ENCODE results near the gene MPND. TPM values are rescaled to one million over a fixed set of nuclear protein-coding genes. Genes with fewer than 3 reads are reported as not detected.
"Not testable (repeated sequence)": the region's sequence is repeated elsewhere in the genome, so short reads cannot be mapped to it uniquely, and the experiment has no call there.

The MPND gene
- total RNA-seq, 1 experiment from 2014 or later, result 36.5 TPM

DNA sequence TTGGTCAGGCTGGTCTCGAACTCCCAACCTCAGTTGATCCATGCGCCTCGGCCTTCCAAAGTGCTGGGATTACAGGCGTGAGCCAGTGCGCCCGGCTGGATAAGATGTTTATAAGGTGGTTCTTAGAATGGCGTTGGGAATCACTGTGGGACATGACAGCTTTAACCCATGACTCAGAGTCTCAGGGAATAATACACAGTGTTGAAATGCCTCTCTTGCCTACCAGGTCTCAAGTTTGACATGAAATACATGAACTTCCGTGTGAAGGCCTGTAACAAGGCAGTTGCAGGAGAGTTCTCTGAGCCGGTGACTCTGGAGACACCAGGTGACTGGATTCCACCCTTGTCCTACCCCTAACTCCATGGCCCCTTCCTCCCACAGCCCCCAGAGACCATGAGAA lies 26.4 kb upstream of the MPND start:
- DNase-seq (ENCODE audit: low read depth), result no peak
- in situ Hi-C loops (cut with HindIII; ENCODE audit: low pct_unique_long_range_greater_than_20kb, low sequenced_read_pairs), result no loop called here

- in situ Hi-C loops (cut with HindIII; ENCODE audit: low pct_unique_long_range_greater_than_20kb, low sequenced_read_pairs), result no loop called here
- no peak for DNase-seq (ENCODE audit: low read depth)
Observed at GRCh38 chr19:4318460-4318859, 24.9 kb upstream of the MPND start.

DNA sequence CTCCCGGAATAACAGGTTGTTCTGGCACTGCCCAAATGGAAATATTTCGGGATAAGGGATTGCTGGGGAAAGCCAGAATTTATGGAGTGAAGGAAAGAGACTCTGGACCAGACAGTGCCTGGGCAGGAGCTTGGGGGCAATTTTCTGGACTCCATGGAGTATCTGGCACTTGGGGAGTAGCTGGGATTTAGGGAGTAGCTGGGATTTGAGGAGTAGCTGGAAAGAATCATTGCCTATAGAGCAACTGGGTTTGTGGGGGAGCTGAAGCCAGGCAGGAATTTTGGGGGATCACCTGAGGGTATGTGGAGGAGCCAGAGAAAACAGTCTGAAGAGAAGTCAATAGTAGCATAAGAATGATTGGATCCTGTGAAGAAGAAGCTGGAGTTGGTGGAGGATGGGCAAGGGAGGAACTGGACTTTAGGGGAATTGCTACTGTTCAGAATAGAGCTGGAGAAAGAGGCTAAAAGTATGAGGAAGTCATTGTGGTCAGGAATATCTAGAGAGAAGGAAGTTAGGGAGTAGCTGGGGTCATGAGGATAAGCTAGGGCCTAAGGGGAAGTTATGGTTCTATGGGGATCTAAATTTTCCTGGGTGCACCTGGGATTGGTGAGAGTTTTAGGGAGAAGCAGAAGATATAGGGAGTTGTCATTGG lies 24.2 kb upstream of the MPND start:
- no peak for DNase-seq (ENCODE audit: low read depth)
- in situ Hi-C loops (cut with HindIII; ENCODE audit: low pct_unique_long_range_greater_than_20kb, low sequenced_read_pairs), result no loop called here

DNA sequence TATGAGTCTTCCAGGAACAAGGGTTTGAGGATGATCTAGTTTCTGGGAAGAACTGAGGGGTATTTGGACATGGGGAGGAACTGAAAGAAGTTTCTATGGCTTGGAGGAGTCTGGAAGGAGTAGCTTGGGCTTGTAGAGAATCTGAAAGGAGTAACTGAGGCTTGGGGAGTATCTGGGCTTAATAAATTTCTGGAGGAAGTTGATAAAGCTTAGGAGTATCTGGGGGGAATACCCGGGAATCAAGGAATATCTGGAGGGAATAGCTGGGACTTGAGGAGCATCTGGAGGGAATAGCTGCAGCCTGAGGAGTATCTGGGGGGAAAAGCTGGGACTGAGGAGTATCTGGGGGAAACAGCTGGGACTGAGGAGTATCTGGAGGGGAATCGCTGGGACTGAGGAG lies 22.9 kb upstream of the MPND start:
- in situ Hi-C loops (cut with HindIII; ENCODE audit: low pct_unique_long_range_greater_than_20kb, low sequenced_read_pairs), result no loop called here
- no peak for DNase-seq (ENCODE audit: low read depth)

DNA sequence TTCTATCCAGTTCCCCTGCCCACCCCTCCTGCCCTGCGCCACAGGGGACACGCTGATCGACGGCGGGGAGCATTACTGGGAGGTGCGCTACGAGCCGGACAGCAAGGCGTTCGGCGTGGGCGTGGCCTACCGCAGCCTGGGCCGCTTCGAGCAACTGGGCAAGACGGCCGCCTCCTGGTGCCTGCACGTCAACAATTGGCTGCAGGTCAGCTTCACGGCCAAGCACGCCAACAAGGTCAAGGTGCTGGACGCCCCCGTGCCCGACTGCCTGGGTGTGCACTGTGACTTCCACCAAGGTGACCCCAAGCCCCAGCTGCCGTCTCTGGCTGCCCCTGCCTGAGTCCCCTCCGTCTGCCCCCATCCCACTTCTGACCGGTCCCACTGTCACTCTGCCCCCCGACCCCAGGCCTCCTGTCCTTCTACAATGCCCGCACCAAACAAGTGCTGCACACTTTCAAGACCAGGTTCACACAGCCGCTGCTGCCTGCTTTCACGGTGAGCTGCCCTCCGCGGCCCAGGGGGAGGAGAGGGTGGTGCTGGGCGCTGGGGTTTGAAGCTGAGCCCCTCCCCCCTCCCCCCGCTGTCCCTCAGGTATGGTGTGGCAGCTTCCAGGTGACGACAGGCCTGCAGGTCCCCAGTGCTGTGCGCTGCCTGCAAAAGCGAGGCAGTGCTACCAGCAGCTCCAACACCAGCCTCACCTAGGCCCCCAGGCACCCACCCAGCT lies 20.3 kb upstream of the MPND start:
- no peak for DNase-seq (ENCODE audit: low read depth)
- in situ Hi-C loops (cut with HindIII; ENCODE audit: low pct_unique_long_range_greater_than_20kb, low sequenced_read_pairs), result no loop called here

GRCh38 chr19:4323692-4324091 lies 19.7 kb upstream of the MPND start:
- no peak for DNase-seq (ENCODE audit: low read depth)
- in situ Hi-C loops (cut with HindIII; ENCODE audit: low pct_unique_long_range_greater_than_20kb, low sequenced_read_pairs), result no loop called here

DNA sequence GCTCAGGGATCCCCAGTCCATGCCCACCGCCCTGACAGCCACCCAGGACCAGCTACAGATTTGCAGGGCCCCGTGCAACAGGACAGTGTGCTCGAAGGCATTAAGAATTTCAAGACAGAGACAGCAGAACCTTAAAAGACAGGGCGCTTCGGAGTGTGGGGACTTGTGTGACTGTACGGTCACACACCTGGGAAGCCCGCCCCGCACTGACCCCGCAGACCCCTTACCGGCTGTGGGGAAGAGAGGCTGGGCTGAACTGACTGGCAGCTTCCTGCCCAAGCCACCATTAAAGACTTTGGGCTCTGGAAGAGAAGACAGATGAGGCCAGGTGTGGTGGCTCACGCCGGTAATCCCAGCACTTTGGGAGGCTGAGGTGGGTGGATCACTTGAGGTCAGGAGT lies 19.1 kb upstream of the MPND start:
- in situ Hi-C loops (cut with HindIII; ENCODE audit: low pct_unique_long_range_greater_than_20kb, low sequenced_read_pairs), result no loop called here
- no peak for DNase-seq (ENCODE audit: low read depth)

DNA sequence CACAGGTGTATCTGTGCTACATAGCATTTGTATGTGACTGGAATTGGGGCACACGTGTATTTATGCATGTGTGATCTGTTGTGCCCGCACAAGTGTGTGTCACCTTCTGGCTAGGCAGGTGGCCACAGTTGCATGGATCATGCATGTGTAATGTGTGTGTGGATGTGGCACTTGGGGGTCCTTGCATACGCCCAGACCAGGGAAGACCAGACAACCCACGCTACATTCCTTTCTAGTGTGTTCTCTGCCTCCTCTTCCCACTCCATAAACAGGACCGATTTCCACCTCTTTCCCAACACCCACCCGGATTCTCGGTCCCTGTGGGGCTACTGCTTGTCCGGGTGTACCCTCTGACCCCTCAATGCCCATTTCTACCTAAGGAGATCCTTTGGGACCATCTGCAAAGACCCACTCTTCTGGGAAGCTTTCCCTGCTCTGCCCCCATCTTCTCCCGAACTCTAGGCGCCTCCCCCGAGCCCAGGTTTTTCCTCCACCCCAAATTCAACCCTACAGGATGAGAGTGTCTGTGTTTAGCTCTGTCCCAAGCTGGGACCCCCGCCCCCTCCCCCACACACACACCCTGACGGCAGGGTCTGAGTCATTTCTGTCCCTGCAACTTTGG lies 17.0 kb upstream of the MPND start:
- DNase-seq (ENCODE audit: low read depth), result no peak
- in situ Hi-C loops (cut with HindIII; ENCODE audit: low pct_unique_long_range_greater_than_20kb, low sequenced_read_pairs), result no loop called here

DNA sequence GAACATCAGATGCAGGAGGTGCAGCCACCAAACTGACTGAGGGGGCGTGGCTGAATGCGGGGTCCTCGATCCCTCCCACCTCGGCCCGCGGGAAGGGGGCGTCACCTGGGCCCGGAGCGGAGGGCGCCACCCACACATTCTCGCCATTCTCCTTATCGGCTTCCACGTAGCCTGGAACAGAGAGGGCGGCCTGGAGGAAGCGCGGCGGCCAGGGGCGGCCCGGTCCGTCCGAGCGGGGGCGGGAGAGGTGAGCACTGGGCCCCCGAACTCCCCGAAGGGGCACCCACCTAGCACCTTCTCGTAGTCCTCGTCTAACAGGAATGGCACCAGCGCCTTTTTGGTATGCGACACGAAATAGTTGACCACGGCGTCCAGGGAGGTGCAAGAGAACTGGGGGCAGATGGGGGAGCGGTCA lies 16.5 kb upstream of the MPND start:
- no peak for DNase-seq (ENCODE audit: low read depth)
- in situ Hi-C loops (cut with HindIII; ENCODE audit: low pct_unique_long_range_greater_than_20kb, low sequenced_read_pairs), result no loop called here

DNA sequence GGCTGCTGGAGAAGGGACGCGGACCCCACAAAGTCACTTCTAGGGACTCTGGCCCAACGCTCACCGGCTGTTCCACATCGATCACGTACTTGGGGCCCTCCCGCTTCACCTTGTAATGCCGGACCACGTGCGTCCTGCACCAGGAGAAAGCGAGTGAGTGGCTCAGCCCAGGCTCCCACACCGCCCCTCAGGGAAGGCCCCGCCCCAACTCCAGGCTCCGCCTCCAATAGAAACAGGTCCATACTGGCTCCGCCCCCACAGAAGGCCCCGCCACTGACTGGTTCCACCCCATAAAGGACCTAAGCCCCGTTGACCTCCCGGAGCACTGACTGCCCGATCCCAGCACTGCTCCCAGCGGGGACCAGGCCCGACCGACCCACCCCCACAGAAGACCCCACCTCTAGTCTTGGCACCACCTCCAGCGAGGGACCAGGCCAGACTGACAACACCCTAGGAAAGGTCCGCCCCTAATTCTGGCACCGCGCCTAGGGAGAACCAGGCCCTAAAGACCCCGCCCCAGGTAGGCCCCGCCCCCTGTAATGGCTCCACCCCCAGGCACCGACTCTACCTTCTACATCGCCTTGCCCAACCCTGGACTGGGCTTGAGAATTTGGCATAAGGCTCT lies 16.0 kb upstream of the MPND start:
- peak; percentile 80 for DNase-seq (ENCODE audit: low read depth)
- in situ Hi-C loops (cut with HindIII; ENCODE audit: low pct_unique_long_range_greater_than_20kb, low sequenced_read_pairs), result no loop called here

GRCh38 chr19:4327877-4328242 lies 15.5 kb upstream of the MPND start:
- DNase-seq (ENCODE audit: low read depth), result peak; percentile 82
- in situ Hi-C loops (cut with HindIII; ENCODE audit: low pct_unique_long_range_greater_than_20kb, low sequenced_read_pairs), result no loop called here

GRCh38 chr19:4328243-4328990 lies 14.9 kb upstream of the MPND start:
- in situ Hi-C loops (cut with HindIII; ENCODE audit: low pct_unique_long_range_greater_than_20kb, low sequenced_read_pairs), result no loop called here
- peak; percentile 94 for DNase-seq (ENCODE audit: low read depth)

GRCh38 chr19:4328991-4329681 lies 14.2 kb upstream of the MPND start:
- DNase-seq (ENCODE audit: low read depth); in situ Hi-C loops (cut with HindIII; ENCODE audit: low pct_unique_long_range_greater_than_20kb, low sequenced_read_pairs): not testable (repeated sequence)

DNA sequence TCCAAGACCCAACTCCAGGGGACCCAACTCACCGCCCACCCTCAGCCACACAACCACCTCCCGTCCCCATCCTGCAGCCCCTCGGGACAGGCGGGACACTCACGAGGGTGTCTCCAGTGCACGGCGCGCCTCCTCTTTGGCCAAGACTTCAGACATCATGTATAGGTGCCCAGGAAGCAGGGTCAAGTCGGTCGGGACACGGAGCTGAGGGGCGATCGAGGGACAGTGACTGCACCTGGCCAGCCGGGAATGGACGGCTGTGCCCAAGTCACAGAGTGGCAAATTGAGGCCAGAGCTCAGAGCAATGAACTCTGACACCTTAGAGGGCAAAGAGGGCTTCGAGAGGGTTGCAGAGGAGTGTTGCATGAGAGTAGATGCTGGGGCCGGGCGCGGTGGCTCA lies 13.5 kb upstream of the MPND start:
- in situ Hi-C loops (cut with HindIII; ENCODE audit: low pct_unique_long_range_greater_than_20kb, low sequenced_read_pairs), result no loop called here
- DNase-seq (ENCODE audit: low read depth), result no peak

- in situ Hi-C loops (cut with HindIII; ENCODE audit: low pct_unique_long_range_greater_than_20kb, low sequenced_read_pairs), result no loop called here
- DNase-seq (ENCODE audit: low read depth), result no peak
Observed at GRCh38 chr19:4334929-4335570, 8.3 kb upstream of the MPND start.

- in situ Hi-C loops (cut with HindIII; ENCODE audit: low pct_unique_long_range_greater_than_20kb, low sequenced_read_pairs), result no loop called here
- DNase-seq (ENCODE audit: low read depth), result no peak
Observed at GRCh38 chr19:4337906-4338440, 5.4 kb upstream of the MPND start.
